Thymus (tissue), 11 donors: ENCODE results near the gene STAT3. TPM values are rescaled to one million over a fixed set of nuclear protein-coding genes. Genes with fewer than 3 reads are reported as not detected.
"Not testable (repeated sequence)": the region's sequence is repeated elsewhere in the genome, so short reads cannot be mapped to it uniquely, and the experiment has no call there.

Experiments used
- DNase-seq, 9 donors: peaks; one replicate each; pipeline ENCODE4 v3.0.0-alpha.2; 2013; ENCODE audit warnings: low spot score in 9 of 9, low read depth in 6 of 9, missing footprints in 1 of 9
- H3K27ac ChIP-seq, 2 donors: one replicate each; pipeline ENCODE4 v1.5.1; 2013; ENCODE audit warnings: control low read depth in 1 of 2, low read depth in 1 of 2, low read length in 1 of 2, mild to moderate bottlenecking in 1 of 2, moderate library complexity in 1 of 2
- H3K27me3 ChIP-seq, 2 donors: one replicate each; pipeline ENCODE4 v1.5.1; 2013; ENCODE audit warnings: low read length in 1 of 2; ENCODE audit not compliant: control insufficient read depth in 2 of 2, insufficient read depth in 1 of 2
- H3K36me3 ChIP-seq, 2 donors: one replicate each; pipeline ENCODE4 v1.5.1; 2013; ENCODE audit warnings: low read length in 1 of 2, mild to moderate bottlenecking in 1 of 2, moderate library complexity in 1 of 2; ENCODE audit not compliant: control insufficient read depth in 2 of 2, insufficient read depth in 2 of 2
- H3K4me1 ChIP-seq, 2 donors: one replicate each; pipeline ENCODE4 v1.5.1; 2013; ENCODE audit warnings: low read length in 2 of 2; ENCODE audit not compliant: control insufficient read depth in 2 of 2, insufficient read depth in 2 of 2
- H3K4me3 ChIP-seq, 2 donors: one replicate each; pipeline ENCODE4 v1.5.1; 2013; ENCODE audit warnings: low read length in 2 of 2, control low read depth in 1 of 2, mild to moderate bottlenecking in 1 of 2
- H3K9me3 ChIP-seq, 2 donors: one replicate each; pipeline ENCODE4 v1.5.1; 2013; ENCODE audit warnings: low read length in 1 of 2, mild to moderate bottlenecking in 1 of 2; ENCODE audit not compliant: control insufficient read depth in 2 of 2, insufficient read depth in 1 of 2
- WGBS: extraction: QIAGEN DNeasy Blood & Tissue Kit; methylation state at CpG from one replicate; pipeline ENCODE4 v1.1.7; 2013; 5-methylcytosine and 5-hydroxymethylcytosine counted together
- polyA plus RNA-seq: library from polyadenylated mRNA; stranded (reverse); fragments of 200-250 nt; gene quantifications from one replicate; pipeline ENCODE4 v1.2.3, GENCODE V29; 2013
- total RNA-seq: library from RNA; stranded (reverse); fragments of 120-200 nt; gene quantifications from one replicate; pipeline ENCODE4 v1.2.4, GENCODE V29; 2013
- donor health status: healthy.

Gene STAT3
- total and polyA plus RNA-seq, 2 donors, result 57.6 to 69.2 TPM

DNA sequence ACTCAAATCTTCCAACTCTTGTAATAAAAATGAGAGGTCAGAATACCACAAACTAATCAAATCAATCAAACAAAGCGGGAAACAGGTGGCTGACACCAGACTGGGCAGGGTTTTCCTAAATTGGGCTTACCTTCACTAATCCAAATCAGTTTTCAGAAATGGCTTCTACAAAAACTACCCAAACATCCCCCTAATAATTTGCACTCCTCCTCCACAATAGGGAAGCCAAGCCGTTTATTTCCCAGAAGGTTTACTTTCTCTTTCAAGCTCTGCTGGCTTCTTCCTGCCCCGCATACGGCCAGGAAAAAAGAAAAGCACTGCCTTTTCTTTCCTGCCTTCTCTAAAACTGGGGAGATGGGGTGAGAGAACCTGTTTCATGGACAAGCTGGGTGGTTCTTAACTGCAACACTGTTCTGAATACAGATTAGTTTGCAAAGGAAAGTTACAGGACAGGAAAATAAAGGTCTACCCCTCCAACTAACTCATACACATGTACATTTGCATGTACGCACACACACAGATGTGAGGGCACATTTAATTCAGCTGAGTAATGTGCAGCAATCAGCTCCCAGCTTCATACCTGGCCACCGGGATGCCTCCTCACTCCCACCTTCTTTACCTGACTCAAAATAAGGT, 9.2 kb downstream of the STAT3 start:
- Histone ChIP-seq H3K9me3 (no peaks in the 10 kb centered on the region), H3K4me3 (peak overlapping the region; percentile 9 to 27), H3K36me3 (peaks cover 0 to 4% of the 10 kb centered on the region in 2 donors), H3K27ac (peak overlapping the region; percentile 38 to 79), H3K27me3 (no peaks in the 10 kb centered on the region), H3K4me1 (peaks cover 11 to 13% of the 10 kb centered on the region in 2 donors)
- DNase-seq, result peak in 2 of 9 donors; percentile 10 to 52
- 9% methylated on average over 6 of the region's 6 CpGs for WGBS

DNA sequence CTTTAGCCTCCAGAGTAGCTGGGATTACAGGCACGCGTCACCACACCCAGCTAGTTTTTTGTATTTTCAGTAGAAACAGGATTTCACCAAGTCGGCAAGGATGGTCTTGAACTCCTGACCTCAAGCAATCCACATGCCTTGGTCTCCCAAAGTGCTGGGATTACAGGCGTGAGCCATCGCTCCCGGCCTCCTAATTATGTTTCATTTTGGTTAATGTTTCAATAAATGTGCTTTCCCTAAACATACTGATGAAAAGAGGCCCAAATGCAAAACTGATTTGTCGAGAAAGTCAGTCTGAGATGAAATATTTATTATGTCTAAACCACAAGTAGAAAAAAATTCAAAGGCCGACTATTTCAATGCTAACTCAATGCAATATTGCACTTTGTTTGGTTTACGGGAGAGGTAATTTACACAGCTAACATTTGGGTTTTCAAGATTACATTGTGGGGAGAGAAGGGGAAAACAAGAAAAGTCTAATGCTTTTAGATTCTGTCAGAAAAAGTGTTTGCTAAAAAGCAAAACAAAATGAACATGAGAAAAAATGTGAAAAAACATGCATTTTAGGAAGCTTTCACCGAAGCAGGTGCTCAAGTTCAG, 9.8 kb downstream of the STAT3 start:
- 65% methylated on average over 10 of the region's 10 CpGs for WGBS
- Histone ChIP-seq H3K36me3 (peaks cover 0 to 3% of the 10 kb centered on the region in 2 donors), H3K4me1 (peaks cover 11 to 13% of the 10 kb centered on the region in 2 donors), H3K27ac (peak overlapping the region in 1 of 2 donors; percentile 79), H3K4me3 (peak overlapping the region in 1 of 2 donors; percentile 9), H3K9me3 (no peaks in the 10 kb centered on the region), H3K27me3 (no peaks in the 10 kb centered on the region)
- DNase-seq, result no peak

DNA sequence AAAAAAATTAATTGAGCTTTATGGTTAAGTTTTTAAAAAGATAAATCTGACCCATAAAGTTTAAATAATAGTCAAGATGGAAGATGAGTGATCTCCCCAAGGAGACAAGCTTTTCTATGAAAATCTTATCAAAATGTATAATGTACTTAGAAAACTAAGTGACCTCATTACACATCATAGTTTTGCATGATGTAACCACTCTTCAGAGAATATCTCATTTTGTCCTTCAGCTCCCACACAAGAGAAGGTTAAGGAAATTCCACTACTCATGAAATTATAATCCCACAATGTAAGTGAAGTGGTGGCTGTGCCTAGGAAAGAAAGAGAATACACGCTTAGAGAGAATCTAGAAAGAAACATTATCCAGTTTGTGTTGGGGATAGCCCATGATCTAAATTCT, 14.3 kb downstream of the STAT3 start:
- Histone ChIP-seq H3K27me3 (no peaks in the 10 kb centered on the region), H3K9me3 (no peaks in the 10 kb centered on the region), H3K4me1 (peaks cover 4 to 7% of the 10 kb centered on the region in 2 donors), H3K36me3 (peaks cover 0 to 6% of the 10 kb centered on the region in 2 donors), H3K27ac (no peak overlapping the region), H3K4me3 (no peak overlapping the region)
- WGBS, result 93% methylated on average over 1 of the region's 1 CpG
- no peak for DNase-seq

DNA sequence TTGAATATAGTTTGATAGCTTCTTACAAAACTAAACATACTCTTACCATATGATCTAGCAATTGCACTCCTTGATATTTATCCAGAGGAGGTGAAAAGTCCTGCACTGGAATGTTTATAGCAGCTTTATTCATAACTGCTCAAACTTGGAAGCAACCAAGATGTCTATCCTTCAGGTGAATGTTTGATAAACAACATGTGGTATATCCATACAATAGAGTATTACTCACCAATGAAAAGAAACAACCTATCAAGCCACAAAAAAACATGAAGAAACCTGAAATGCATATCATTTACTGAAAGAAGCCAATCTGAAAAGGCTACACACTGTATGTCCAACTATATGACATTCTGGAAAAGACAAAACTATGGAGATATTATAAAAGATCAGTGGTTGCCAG, 16.1 kb downstream of the STAT3 start:
- Histone ChIP-seq H3K4me1 (peaks cover 0 to 3% of the 10 kb centered on the region in 2 donors), H3K27me3 (no peaks in the 10 kb centered on the region), H3K27ac (no peak overlapping the region), H3K4me3 (no peak overlapping the region), H3K36me3 (peaks cover 0 to 6% of the 10 kb centered on the region in 2 donors), H3K9me3 (no peaks in the 10 kb centered on the region)
- no peak for DNase-seq

DNA sequence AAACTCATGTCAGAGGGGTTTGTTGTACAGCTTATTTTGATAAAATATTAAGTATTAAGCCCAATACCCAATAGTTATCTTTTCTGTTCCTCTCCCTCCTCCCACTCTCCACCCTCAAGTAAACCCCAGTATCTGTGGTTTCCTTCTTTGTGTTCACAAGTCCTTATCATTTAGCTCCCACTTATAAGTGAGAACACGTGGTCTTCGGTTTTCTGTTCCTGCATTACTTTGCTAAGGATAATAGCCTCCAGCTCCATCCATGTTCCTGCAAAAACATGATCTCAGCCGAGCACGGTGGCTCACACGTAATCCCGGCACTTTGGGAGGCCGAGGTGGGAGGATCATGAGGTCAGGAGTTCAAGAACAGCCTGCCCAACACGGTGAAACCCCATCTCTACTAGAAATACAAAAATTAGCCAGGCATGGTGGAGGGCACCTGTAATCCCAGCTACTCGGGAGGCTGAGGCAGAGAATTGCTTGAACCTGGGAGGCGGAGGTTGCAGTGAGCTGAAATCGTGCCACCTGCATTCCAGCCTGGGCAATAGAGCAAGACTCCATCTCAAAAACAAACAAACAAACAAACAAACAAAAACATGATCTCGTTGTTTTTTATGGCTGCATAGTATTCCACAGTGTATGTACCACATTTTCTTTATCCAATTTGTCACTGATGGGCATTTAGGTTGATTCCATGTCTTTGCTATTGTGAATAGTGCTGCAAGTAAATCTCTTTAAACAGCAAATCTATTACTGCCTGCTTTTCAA, 19.3 kb downstream of the STAT3 start:
- H3K36me3 ChIP-seq, H3K4me1 ChIP-seq, H3K27ac ChIP-seq, H3K9me3 ChIP-seq, H3K27me3 ChIP-seq, DNase-seq, H3K4me3 ChIP-seq: not testable (repeated sequence)
- 81% methylated on average over 12 of the region's 12 CpGs for WGBS

DNA sequence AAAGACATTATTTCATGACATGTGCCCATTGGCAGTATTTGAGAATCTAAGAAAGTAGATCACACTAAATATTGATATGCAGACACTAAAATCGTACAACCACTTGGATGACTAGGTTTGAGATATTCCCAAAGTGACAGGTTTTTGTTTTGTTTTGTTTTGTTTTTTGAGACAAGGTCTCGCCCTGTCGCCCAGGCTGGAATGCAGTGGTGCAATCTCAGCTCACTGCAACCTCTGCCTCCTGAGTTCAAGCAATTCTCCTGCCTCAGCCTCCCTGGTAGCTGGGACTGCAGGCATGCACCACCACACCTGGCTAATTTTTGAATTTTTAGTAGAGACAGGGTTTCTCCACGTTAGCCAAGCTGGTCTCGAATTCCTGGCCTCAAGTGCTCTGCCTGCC, 19.9 kb downstream of the STAT3 start:
- H3K4me3 ChIP-seq, DNase-seq, H3K4me1 ChIP-seq, H3K9me3 ChIP-seq, H3K27ac ChIP-seq, H3K27me3 ChIP-seq, H3K36me3 ChIP-seq: not testable (repeated sequence)
- 91% methylated on average over 5 of the region's 5 CpGs for WGBS

DNA sequence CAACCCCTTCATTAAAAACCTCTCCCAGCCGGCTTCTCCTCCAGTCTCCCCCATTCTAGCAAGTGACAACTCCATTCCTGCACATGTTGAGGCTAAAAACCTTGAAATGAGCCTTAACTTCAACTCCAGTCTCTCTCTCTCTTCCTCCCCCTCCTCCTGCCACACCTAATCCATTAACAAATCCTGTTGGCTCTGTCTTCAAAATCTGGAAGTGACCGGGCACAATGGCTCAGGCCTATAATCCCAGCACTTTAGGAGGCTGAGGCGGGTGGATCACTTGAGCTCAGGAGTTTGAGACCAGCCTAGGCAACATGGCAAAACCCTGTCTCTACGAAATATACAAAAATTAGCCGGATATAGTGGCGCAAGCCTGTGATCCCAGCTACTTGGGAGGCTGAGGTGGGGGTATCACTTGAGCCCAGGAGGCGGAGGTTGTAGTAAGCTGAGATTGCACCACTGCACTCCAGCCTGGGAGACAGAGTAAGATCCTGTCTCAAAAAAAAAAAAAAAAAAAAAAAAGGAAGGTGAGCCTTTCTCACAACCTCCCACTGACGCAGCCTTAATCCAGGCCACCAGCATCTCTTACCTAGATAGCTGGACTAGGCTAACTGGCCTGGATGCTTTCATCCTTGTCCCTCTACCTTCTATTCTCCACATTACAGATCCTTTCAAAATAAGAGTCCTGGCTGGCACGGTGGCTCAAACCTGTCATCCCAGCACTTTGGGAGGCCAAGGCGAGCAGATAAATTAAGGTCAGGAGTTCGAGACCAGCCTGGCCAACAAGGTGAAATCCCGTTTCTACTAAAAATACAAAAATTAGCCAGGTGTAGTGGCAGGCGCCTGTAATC, 21.8 kb downstream of the STAT3 start:
- H3K27ac ChIP-seq, result not testable (repeated sequence)
- WGBS, result 96% methylated on average over 13 of the region's 13 CpGs
- peaks cover 0 to 13% of the 10 kb centered on the region in 2 donors for H3K4me1 ChIP-seq

DNA sequence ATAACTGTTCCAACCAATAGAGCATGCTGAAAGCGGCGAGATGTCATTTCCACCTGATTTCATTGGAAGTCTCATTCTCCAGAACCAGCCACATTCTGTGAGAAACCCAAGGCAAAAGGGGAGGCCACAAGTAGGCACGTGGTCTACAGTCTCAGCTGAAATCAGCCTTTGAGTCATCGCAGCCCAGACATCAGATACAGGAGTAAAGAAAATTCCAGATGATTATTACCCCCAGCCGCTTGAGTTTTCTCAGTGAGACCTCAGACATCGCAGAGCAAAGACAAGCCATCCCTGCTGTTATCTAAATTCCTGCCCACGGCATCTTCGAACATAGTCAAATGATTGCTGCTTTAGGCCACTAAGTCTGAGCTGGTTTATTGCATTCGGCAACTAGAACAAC, 23.1 kb downstream of the STAT3 start:
- Histone ChIP-seq H3K36me3 (no peaks in the 10 kb centered on the region), H3K4me1 (peaks cover 0 to 13% of the 10 kb centered on the region in 2 donors), H3K4me3 (no peak overlapping the region), H3K9me3 (no peaks in the 10 kb centered on the region), H3K27me3 (no peaks in the 10 kb centered on the region), H3K27ac (no peak overlapping the region)
- no peak for DNase-seq
- 95% methylated on average over 9 of the region's 9 CpGs for WGBS

More for the DNA sequence above, 21.8 kb downstream of the STAT3 start:
- not testable (repeated sequence) for H3K27me3 ChIP-seq, H3K4me3 ChIP-seq, H3K9me3 ChIP-seq, DNase-seq, H3K36me3 ChIP-seq
